GM12872 (cell line): Measurements from ENCODE around the gene SMAD9.

ENCODE experiments used
- CTCF ChIP-seq: IDR thresholded peaks from 3 replicates; pipeline ENCODE4 v1.5.1; 2011; ENCODE audit warnings: low read depth, mild to moderate bottlenecking, low read length, moderate library complexity; ENCODE audit not compliant: insufficient read depth

Gene SMAD9

DNA sequence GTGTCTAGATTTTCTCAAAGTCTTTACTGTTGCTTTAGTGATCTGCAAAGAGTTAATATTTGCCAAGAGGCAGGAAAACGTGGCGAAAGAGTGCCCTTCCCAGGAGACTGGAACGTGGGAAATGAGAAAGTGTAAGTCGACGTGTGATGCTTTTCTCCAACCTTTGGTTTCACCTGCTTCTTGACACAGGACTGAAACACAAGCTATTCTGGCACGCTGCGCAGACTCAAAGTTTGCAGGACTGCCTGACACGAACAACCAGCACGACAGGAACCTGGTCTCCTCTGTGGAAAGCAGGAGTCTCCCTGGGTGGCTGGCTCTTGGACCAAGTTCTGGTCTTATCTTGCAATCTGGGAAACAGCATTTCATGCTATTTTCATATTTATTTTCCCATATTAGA lies 72.4 kb downstream of the SMAD9 start:
- no peak for TF ChIP-seq CTCF

DNA sequence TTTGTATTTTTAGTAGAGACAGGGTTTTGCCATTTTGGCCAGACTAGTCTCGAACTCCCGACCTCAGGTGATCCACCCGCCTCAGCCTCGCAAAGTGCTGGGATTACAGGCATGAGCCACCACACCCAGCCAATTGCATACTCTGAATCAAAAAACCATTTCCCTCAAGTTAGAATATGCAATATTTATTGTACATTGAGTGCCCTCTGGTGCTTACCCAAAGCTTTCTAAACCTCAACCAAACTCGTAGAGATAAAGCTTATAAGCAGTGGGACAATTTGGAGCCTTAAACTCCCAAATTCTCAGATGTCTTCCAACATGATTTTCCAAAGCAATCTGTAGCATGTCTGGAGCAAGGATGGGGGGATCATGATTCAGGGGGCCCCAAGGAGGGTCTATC lies 78.6 kb downstream of the SMAD9 start:
- TF ChIP-seq CTCF, result no peak

DNA sequence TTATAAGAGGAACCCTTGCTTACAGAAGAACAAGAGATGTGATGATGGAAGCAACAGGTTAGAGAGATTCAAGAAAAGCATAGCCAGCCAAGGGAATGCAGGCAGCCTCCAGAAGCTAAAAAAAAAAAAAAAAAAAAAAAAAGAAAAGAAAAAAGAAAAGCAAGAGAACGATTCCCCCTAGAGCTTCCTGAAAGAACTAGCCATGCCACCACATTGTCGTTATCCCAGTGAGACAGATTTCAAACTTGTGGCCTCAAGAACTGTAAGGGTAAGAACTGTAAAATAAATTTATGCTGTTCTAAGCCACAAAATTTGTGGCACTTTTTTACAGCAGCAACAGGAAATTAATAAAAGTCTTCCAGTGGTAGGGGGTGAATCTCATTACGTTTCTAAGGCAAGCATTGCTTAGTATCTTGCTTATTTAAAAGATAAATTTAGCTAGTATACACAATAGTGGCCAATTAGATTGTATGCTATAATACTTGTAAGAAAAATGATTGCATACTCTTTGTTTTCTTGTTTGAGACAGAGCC lies 79.3 kb downstream of the SMAD9 start:
- TF ChIP-seq CTCF, result no peak

GRCh38 chr13:36839981-36840380 lies 80.1 kb downstream of the SMAD9 start:
- no peak for TF ChIP-seq CTCF

DNA sequence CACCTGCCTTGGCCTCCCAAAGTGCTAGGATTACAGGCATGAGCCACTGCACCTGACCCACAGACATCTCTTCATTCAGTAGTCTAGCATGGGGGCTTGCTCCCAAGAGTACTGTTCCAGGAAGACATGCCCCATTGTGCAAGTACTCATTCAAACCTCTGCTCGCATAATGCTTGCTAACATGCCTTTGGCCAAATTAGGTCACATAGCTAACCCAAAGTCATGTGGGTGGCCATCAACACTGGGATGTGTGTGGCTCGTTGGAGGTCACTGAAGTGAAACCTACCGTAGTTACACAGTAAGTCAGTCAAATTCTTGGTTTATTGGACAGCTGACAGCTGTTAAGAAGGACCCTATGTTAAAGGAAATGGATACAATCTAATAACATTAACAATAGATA lies 80.8 kb downstream of the SMAD9 start:
- TF ChIP-seq CTCF, result no peak

GRCh38 chr13:36837354-36838092 lies 82.5 kb downstream of the SMAD9 start:
- no peak for TF ChIP-seq CTCF

DNA sequence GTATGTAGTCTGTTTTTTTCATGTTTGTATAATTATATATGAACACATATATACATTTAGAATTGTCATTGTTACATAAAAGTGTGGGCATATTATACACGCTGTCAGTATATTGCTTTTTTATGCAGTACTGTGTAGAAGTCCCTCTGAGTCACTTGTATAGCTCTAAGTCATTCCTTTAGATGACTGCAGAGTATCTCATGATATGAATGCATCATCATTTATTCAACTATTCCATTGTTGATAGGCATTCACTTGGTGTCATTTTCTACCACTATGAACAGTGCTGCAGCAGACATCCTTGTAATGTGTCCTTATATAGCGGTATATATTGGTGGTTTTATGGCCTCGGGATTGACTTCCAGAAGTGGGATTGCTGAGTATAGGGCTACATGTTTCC lies 85.7 kb downstream of the SMAD9 start:
- no peak for TF ChIP-seq CTCF

DNA sequence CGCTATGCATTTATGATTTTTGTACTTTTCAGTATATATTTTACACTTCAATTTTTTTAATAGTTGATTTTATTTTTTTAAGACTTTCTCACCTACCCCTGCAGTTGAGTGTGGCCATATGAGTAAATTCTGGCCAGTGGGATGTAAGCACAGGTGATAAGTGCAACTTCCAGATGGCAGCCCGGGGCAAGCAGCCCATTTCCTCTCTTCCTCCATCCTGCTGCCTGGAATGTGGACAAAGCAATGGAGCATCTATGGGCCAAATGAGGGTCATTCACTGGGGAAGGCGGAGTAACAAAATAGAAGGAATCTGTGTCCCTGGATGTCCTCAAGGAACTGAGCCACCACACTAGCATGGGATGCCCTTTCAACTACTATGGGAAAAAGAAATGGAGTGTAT lies 88.7 kb downstream of the SMAD9 start:
- no peak for TF ChIP-seq CTCF
